Measurements from ENCODE around the gene EHBP1. TPM values are rescaled to one million over a fixed set of nuclear protein-coding genes. Genes with fewer than 3 reads are reported as not detected.

Gene EHBP1
- total RNA-seq, 3 donors from 2014 or later (not counting 1 experiment from before 2014, with no cell fraction given), result 22.4 to 33.4 (median 28.3) TPM

DNA sequence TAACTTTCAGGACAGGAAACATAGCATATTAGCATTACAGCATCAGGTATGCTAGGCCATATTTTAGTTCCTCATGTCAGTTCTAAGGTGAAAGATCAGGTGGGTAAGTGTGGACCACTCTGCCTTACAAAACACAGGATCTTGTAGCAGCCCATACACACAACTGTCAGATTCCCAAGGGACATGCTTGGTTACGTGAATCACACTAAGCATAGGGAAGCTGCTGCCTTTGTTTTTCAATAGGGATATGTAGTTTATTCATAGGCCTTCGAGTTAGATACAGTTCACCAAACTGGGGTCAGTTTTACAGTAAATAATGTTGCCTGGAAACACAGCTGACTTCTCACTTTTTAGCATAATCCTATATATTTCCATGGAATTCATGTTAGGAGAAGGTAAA lies 229.0 kb downstream of the EHBP1 start:
- Mint-ChIP-seq H3K4me3 (no peak overlapping the region), H3K36me3 (no peaks in the 10 kb centered on the region), H3K27ac (no peak overlapping the region), H3K27me3 (ENCODE audit: low read depth in 2 of 2) (no peaks in the 10 kb centered on the region), H3K9me3 (no peaks in the 10 kb centered on the region), H3K4me1 (no peaks in the 10 kb centered on the region)
- ATAC-seq (no peak), DNase-seq (no peak)
- Histone ChIP-seq H3K27me3 (ENCODE audit: control insufficient read depth, insufficient read depth, low read length) (no peaks in the 10 kb centered on the region), H3K4me1 (ENCODE audit: control insufficient read depth, insufficient read depth, low read length) (no peaks in the 10 kb centered on the region), H3K9me3 (ENCODE audit: control insufficient read depth, insufficient read depth, low read length) (no peaks in the 10 kb centered on the region), H3K4me3 (ENCODE audit: low read length) (no peak overlapping the region), H3K27ac (ENCODE audit: low read length) (no peak overlapping the region), H3K36me3 (ENCODE audit: control insufficient read depth, insufficient read depth, low read length) (no peaks in the 10 kb centered on the region)
- WGBS (ENCODE audit: insufficient coverage), result no CpG with 5 or more reads among the region's 2 CpGs
- TF ChIP-seq, protein P1, sequence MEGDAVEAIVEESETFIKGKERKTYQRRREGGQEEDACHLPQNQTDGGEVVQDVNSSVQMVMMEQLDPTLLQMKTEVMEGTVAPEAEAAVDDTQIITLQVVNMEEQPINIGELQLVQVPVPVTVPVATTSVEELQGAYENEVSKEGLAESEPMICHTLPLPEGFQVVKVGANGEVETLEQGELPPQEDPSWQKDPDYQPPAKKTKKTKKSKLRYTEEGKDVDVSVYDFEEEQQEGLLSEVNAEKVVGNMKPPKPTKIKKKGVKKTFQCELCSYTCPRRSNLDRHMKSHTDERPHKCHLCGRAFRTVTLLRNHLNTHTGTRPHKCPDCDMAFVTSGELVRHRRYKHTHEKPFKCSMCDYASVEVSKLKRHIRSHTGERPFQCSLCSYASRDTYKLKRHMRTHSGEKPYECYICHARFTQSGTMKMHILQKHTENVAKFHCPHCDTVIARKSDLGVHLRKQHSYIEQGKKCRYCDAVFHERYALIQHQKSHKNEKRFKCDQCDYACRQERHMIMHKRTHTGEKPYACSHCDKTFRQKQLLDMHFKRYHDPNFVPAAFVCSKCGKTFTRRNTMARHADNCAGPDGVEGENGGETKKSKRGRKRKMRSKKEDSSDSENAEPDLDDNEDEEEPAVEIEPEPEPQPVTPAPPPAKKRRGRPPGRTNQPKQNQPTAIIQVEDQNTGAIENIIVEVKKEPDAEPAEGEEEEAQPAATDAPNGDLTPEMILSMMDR (IDR thresholded peaks at IDR 0.05), result no peak
- intact Hi-C loops (cut with micrococcal nuclease), result no loop called here

DNA sequence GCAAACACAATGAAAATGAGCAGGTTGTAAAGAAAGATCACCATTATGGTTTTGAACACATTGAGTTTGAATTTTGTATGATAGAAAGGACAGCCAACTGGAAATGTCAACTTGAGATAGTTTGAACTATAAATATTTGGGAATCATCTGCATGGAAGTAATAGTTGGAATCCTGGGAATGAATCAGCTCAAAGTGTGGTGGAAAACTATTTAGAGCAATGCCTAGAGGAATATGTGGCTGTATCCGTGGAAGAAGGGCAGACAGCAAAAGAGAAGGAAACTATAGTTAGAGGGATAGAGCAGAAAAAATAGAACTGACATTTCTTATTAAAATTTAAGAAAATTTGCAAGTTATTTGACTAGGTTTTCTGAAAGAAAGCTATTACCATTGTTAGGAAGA lies 232.6 kb downstream of the EHBP1 start:
- Histone ChIP-seq H3K4me1 (ENCODE audit: control insufficient read depth, insufficient read depth, low read length) (no peaks in the 10 kb centered on the region), H3K9me3 (ENCODE audit: control insufficient read depth, insufficient read depth, low read length) (no peaks in the 10 kb centered on the region), H3K36me3 (ENCODE audit: control insufficient read depth, insufficient read depth, low read length) (no peaks in the 10 kb centered on the region), H3K4me3 (ENCODE audit: low read length) (no peak overlapping the region), H3K27me3 (ENCODE audit: control insufficient read depth, insufficient read depth, low read length) (no peaks in the 10 kb centered on the region), H3K27ac (ENCODE audit: low read length) (no peak overlapping the region)
- 100% methylated on average over 1 of the region's 1 CpG for WGBS (ENCODE audit: insufficient coverage)
- Mint-ChIP-seq H3K9me3 (no peaks in the 10 kb centered on the region), H3K36me3 (no peaks in the 10 kb centered on the region), H3K27ac (no peak overlapping the region), H3K4me3 (no peak overlapping the region), H3K27me3 (ENCODE audit: low read depth in 2 of 2) (no peaks in the 10 kb centered on the region), H3K4me1 (no peaks in the 10 kb centered on the region)
- DNase-seq (no peak), ATAC-seq (no peak)
- intact Hi-C loops (cut with micrococcal nuclease), result no loop called here
- TF ChIP-seq, protein P1 (IDR thresholded peaks at IDR 0.05), result no peak

GRCh38 chr2:62939735-62940491 lies 234.4 kb downstream of the EHBP1 start:
- no peak for ATAC-seq
- Mint-ChIP-seq H3K36me3 (no peaks in the 10 kb centered on the region), H3K27me3 (ENCODE audit: low read depth in 2 of 2) (no peaks in the 10 kb centered on the region), H3K4me3 (no peak overlapping the region), H3K9me3 (no peaks in the 10 kb centered on the region), H3K27ac (no peak overlapping the region), H3K4me1 (no peaks in the 10 kb centered on the region)
- TF ChIP-seq, protein P1 (IDR thresholded peaks at IDR 0.05), result no peak
- Histone ChIP-seq H3K27me3 (ENCODE audit: control insufficient read depth, insufficient read depth, low read length) (no peaks in the 10 kb centered on the region), H3K4me1 (ENCODE audit: control insufficient read depth, insufficient read depth, low read length) (no peaks in the 10 kb centered on the region), H3K36me3 (ENCODE audit: control insufficient read depth, insufficient read depth, low read length) (no peaks in the 10 kb centered on the region), H3K4me3 (ENCODE audit: low read length) (no peak overlapping the region), H3K27ac (ENCODE audit: low read length) (no peak overlapping the region), H3K9me3 (ENCODE audit: control insufficient read depth, insufficient read depth, low read length) (no peaks in the 10 kb centered on the region)
- intact Hi-C loops (cut with micrococcal nuclease), result no loop called here
- WGBS (ENCODE audit: insufficient coverage), result 92% methylated on average over 5 of the region's 5 CpGs
- DNase-seq, result no peak

GRCh38 chr2:62940697-62941096 lies 235.2 kb downstream of the EHBP1 start:
- TF ChIP-seq, protein P1 (IDR thresholded peaks at IDR 0.05), result no peak
- Histone ChIP-seq H3K27ac (ENCODE audit: low read length) (no peak overlapping the region), H3K4me3 (ENCODE audit: low read length) (no peak overlapping the region), H3K27me3 (ENCODE audit: control insufficient read depth, insufficient read depth, low read length) (no peaks in the 10 kb centered on the region), H3K4me1 (ENCODE audit: control insufficient read depth, insufficient read depth, low read length) (no peaks in the 10 kb centered on the region), H3K36me3 (ENCODE audit: control insufficient read depth, insufficient read depth, low read length) (no peaks in the 10 kb centered on the region), H3K9me3 (ENCODE audit: control insufficient read depth, insufficient read depth, low read length) (no peaks in the 10 kb centered on the region)
- Mint-ChIP-seq H3K4me3 (no peak overlapping the region), H3K4me1 (no peaks in the 10 kb centered on the region), H3K27ac (no peak overlapping the region), H3K9me3 (no peaks in the 10 kb centered on the region), H3K27me3 (ENCODE audit: low read depth in 2 of 2) (no peaks in the 10 kb centered on the region), H3K36me3 (no peaks in the 10 kb centered on the region)
- WGBS (ENCODE audit: insufficient coverage), result 100% methylated on average over 1 of the region's 2 CpGs
- ATAC-seq (no peak), DNase-seq (no peak)
- intact Hi-C loops (cut with micrococcal nuclease), result no loop called here
